ENCODE data around the gene LRRC9. TPM values are rescaled to one million over a fixed set of nuclear protein-coding genes. Genes with fewer than 3 reads are reported as not detected.
A peak's percentile ranks its signal among the peaks of the same experiment; 100 is the strongest.

LRRC9 gene
- total RNA-seq, 4 donors from 2014 or later = not detected

DNA sequence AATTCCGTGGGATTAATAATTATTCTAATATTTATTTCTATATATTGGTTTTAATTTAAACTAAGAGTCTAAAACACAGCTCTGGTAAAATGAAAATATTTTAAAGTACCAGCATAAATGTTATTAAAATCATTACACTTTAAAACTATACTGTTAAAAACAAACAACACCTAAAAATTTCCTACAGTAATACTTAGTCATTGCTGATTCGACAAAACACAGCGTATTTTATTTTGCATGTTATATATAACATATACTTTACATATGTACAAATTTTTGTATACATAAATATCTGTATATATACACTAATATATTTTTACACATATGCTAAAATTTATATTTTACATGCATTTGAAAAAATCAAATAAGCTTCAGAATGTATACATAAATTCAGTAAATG is 165.7 kb downstream of the LRRC9 start:
- no peak for TF ChIP-seq POLR2A (IDR thresholded peaks at IDR 0.05)
- TF ChIP-seq EP300 (IDR thresholded peaks at IDR 0.05) = no peak
- TF ChIP-seq, protein P1, sequence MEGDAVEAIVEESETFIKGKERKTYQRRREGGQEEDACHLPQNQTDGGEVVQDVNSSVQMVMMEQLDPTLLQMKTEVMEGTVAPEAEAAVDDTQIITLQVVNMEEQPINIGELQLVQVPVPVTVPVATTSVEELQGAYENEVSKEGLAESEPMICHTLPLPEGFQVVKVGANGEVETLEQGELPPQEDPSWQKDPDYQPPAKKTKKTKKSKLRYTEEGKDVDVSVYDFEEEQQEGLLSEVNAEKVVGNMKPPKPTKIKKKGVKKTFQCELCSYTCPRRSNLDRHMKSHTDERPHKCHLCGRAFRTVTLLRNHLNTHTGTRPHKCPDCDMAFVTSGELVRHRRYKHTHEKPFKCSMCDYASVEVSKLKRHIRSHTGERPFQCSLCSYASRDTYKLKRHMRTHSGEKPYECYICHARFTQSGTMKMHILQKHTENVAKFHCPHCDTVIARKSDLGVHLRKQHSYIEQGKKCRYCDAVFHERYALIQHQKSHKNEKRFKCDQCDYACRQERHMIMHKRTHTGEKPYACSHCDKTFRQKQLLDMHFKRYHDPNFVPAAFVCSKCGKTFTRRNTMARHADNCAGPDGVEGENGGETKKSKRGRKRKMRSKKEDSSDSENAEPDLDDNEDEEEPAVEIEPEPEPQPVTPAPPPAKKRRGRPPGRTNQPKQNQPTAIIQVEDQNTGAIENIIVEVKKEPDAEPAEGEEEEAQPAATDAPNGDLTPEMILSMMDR (IDR thresholded peaks at IDR 0.05) = no peak
- Histone ChIP-seq H3K36me3 (no peaks in the 10 kb centered on the region), H3K27me3 (no peaks in the 10 kb centered on the region), H3K4me3 (no peak overlapping the region), H3K9me3 (no peaks in the 10 kb centered on the region), H3K27ac (no peak overlapping the region), H3K4me1 (peaks cover 0 to 3% (median 0%) of the 10 kb centered on the region in 4 donors)
- WGBS, 2 donors = 93 to 96% methylated on average over 3 of the region's 3 CpGs
- no peak for DNase-seq (ENCODE audit: low spot score in 2 of 2)

DNA sequence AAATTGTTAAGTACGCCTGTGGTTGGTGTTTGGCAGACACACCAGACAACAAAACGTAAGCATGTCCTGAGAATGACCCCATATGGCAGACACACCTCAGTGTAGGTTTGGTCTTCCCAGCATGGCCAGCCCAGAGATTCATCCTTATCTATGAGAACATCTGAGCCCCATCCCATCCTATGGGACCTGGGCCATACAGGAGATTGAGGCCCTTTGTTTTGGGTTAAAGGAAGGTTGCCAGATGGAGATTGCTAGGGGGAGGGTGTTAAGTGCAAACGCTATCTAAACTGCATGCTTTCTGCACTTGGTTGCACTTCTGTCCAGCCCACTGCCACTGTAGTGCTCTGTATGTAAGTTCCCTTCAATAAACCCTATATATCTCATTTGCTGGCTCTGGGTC is 167.7 kb downstream of the LRRC9 start:
- peaks cover 0 to 4% (median 0%) of the 10 kb centered on the region in 4 donors for H3K4me1 ChIP-seq
- no peaks in the 10 kb centered on the region for H3K9me3 ChIP-seq
- no peaks in the 10 kb centered on the region for H3K36me3 ChIP-seq
- no peaks in the 10 kb centered on the region for H3K27me3 ChIP-seq
- no peak overlapping the region for H3K27ac ChIP-seq
- 82% methylated on average over 3 of the region's 3 CpGs for WGBS, 2 donors
- TF ChIP-seq POLR2A (IDR thresholded peaks at IDR 0.05) (no peak), EP300 (IDR thresholded peaks at IDR 0.05) (no peak)
- TF ChIP-seq, protein P1 (IDR thresholded peaks at IDR 0.05) = no peak
- no peak for DNase-seq (ENCODE audit: low spot score in 2 of 2)
- no peak overlapping the region for H3K4me3 ChIP-seq

DNA sequence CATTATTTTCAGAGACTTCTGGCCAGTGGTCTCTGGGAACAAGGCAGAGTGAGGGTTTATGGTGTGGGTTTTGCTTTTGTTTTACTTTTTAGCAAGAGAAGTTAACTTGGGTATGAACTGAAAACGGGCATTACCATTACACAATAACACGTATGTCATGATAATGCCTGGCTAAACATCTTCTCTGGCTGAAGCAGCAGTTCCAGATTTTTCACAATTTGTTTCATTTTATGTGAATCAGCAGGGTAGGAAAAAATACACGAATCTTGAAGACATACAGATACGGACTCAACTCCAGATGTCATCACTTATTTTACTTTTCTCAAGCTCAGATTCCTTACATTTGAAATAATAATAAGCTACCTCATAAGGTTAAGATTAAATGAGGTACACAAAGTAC is 169.3 kb downstream of the LRRC9 start:
- H3K4me3 ChIP-seq = no peak overlapping the region
- H3K9me3 ChIP-seq = no peaks in the 10 kb centered on the region
- no peaks in the 10 kb centered on the region for H3K27me3 ChIP-seq
- TF ChIP-seq POLR2A (IDR thresholded peaks at IDR 0.05) (no peak), EP300 (IDR thresholded peaks at IDR 0.05) (no peak)
- TF ChIP-seq, protein P1 (IDR thresholded peaks at IDR 0.05) = no peak
- H3K36me3 ChIP-seq = no peaks in the 10 kb centered on the region
- no peak for DNase-seq (ENCODE audit: low spot score in 2 of 2)
- 56 to 67% methylated on average over 4 of the region's 4 CpGs for WGBS, 2 donors
- peaks cover 0 to 17% (median 10%) of the 10 kb centered on the region in 4 donors for H3K4me1 ChIP-seq
- no peak overlapping the region for H3K27ac ChIP-seq

DNA sequence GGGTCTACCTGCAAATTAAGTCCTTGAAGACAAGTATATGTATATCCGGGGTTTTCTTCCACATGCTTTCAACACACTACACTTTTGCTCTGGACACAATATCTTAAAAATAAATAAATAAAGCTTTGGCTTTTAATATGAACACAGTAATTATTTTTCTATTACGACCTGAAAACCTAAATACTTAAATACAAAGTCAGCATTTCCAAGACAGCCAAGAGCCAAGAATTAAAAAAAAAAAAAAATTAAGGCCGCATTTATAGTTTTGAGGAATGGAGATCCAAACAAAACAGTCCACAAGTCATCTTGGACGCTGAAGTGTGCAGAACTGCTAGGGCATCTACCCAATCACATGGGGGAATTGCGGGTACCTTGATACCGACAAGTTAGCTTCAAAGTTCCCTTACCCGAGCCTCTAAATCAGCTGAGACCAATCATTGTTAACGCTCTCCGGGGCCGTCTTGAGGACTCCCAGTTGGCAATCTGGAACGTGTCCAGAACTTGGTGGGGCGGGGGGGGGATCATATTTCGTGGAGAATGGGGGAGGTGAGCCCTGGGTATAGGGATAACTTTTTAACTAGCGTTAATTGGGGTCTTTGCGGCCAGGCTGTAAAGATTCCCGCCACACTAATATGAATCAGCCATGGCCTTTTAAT is 171.0 kb downstream of the LRRC9 start:
- peak overlapping the region; percentile 57 to 73 (median 72) for H3K4me3 ChIP-seq
- WGBS, 2 donors = 9% methylated on average over 16 of the region's 16 CpGs
- TF ChIP-seq POLR2A (IDR thresholded peaks at IDR 0.05) (no peak), EP300 (IDR thresholded peaks at IDR 0.05) (no peak)
- TF ChIP-seq, protein P1 (IDR thresholded peaks at IDR 0.05) = no peak
- peak overlapping the region; percentile 91 to 97 (median 95) for H3K27ac ChIP-seq
- H3K4me1 ChIP-seq = peaks cover 0 to 35% (median 22%) of the 10 kb centered on the region in 4 donors
- H3K36me3 ChIP-seq = no peaks in the 10 kb centered on the region
- no peaks in the 10 kb centered on the region for H3K27me3 ChIP-seq
- H3K9me3 ChIP-seq = no peaks in the 10 kb centered on the region
- peak; percentile 21 to 51 for DNase-seq (ENCODE audit: low spot score in 2 of 2)
